Transverse colon (tissue), 4 donors: ENCODE data around the gene FOXP4.

Experiments used
- CTCF ChIP-seq, 5 experiments: fragments of 200-600 bp in 3 of 5; fragments of 450-650 bp in 2 of 5; sonication (generic) in 3 of 5; IDR thresholded peaks; 1 replicate in 2 of 5; 2 replicates in 3 of 5; pipeline ENCODE4 v1.5.1; 2016 to 2017; ENCODE audit warnings: antibody characterized with exemption in 5 of 5, inconsistent platforms in 3 of 5, mild to moderate bottlenecking in 2 of 5, moderate library complexity in 1 of 5
- POLR2A ChIP-seq: fragments of 450-650 bp; IDR thresholded peaks from one replicate; pipeline ENCODE4 v1.6.1; 2016; ENCODE audit warnings: antibody characterized with exemption, mild to moderate bottlenecking, moderate library complexity
- POLR2AphosphoS5 ChIP-seq, 3 donors: sonication (generic); formaldehyde crosslinking; IDR thresholded peaks; one replicate each; pipeline ENCODE4 v1.6.1; 2016; ENCODE audit warnings: antibody characterized with exemption in 3 of 3

GRCh38 chr6:41637194-41638001, 91.2 kb downstream of the FOXP4 start:
- TF ChIP-seq POLR2AphosphoS5 (IDR thresholded peaks at IDR 0.05), result no peak
- TF ChIP-seq CTCF (IDR thresholded peaks at IDR 0.05), result no peak
- TF ChIP-seq POLR2A, result no peak
